Gastrocnemius medialis (tissue), 4 donors: Measurements from ENCODE around the gene RNF213. TPM values are rescaled to one million over a fixed set of nuclear protein-coding genes. Genes with fewer than 3 reads are reported as not detected.

ENCODE experiments used
- ATAC-seq, 2 donors: fragments of 150-250 bp; one replicate each; pipeline ENCODE4 v1.9.1; 2016
- DNase-seq, 2 donors: peaks; one replicate each; pipeline ENCODE4 v3.0.0-alpha.2; 2019
- H3K27ac ChIP-seq, 4 donors: fragments of 200-600 bp; sonication (generic); 1 replicate in 1 of 4; 2 replicates in 3 of 4; pipeline ENCODE4 v1.5.1; 2016 to 2018; ENCODE audit warnings: mild to moderate bottlenecking in 2 of 4, moderate library complexity in 1 of 4
- H3K27me3 ChIP-seq, 3 donors: fragments of 200-600 bp; sonication (generic) in 2 of 3; 1 replicate in 1 of 3; 2 replicates in 2 of 3; pipeline versions ENCODE4 v1.5.1 to v1.6.0; 2016 to 2019; ENCODE audit warnings: mild to moderate bottlenecking in 1 of 3, moderate library complexity in 1 of 3
- H3K36me3 ChIP-seq, 2 donors: fragments of 200-600 bp; sonication (generic) in 1 of 2; one replicate each; pipeline ENCODE4 v1.5.1; 2017 to 2018
- H3K4me1 ChIP-seq, 2 donors: fragments of 200-600 bp; sonication (generic) in 1 of 2; one replicate each; pipeline ENCODE4 v1.5.1; 2016 to 2017; ENCODE audit warnings: mild to moderate bottlenecking in 2 of 2
- H3K4me3 ChIP-seq, 4 donors: fragments of 200-600 bp; sonication (generic) in 3 of 4; 1 replicate in 1 of 4; 2 replicates in 3 of 4; pipeline ENCODE4 v1.5.1; 2016 to 2019; ENCODE audit warnings: mild to moderate bottlenecking in 2 of 4
- H3K9me3 ChIP-seq, 3 donors: fragments of 200-600 bp; sonication (generic) in 2 of 3; 1 replicate in 1 of 3; 2 replicates in 2 of 3; pipeline ENCODE4 v1.5.1; 2016 to 2019
- CTCF ChIP-seq, 5 experiments: fragments of 450-650 bp in 3 of 5; fragments of 200-600 bp in 2 of 5; sonication (generic) in 2 of 5; IDR thresholded peaks in 4 of 5; conservative IDR thresholded peaks in 1 of 5; 1 replicate in 4 of 5; 2 replicates in 1 of 5; pipeline ENCODE4 v1.5.1; 2016 to 2019; ENCODE audit warnings: antibody characterized with exemption in 5 of 5, mild to moderate bottlenecking in 3 of 5, moderate library complexity in 3 of 5
- POLR2A ChIP-seq, 2 donors: fragments of 450-650 bp; IDR thresholded peaks; one replicate each; pipeline ENCODE4 v1.6.1; 2017; ENCODE audit warnings: antibody characterized with exemption in 2 of 2, mild to moderate bottlenecking in 2 of 2, moderate library complexity in 2 of 2
- in situ Hi-C, 4 donors: fragments of 200-750 bp; cut with MboI; loops; one replicate each; pipeline versions ENCODE4 v1.15.0 to v1.8.0; 2017; ENCODE audit warnings: low sequenced_read_pairs in 4 of 4
- intact Hi-C: fragments of 100-400 bp; cut with DNase I; formaldehyde crosslinking; loops from one replicate; pipeline ENCODE4 v1.15.1; 2023; ENCODE audit warnings: low total_unique reads
- total RNA-seq, 4 donors: library from RNA; depleted of rRNA; stranded (reverse); fragments of >200 nt; gene quantifications; one replicate each; pipeline versions ENCODE4 v1.1.0 to v1.2.3, GENCODE V29; 2016

The RNF213 gene
- total RNA-seq, 4 donors from 2014 or later, result 24.1 to 51.8 (median 28.6) TPM

- peaks cover 10 to 92% of the 10 kb centered on the region in 2 donors for H3K36me3 ChIP-seq
- H3K27me3 ChIP-seq, result no peaks in the 10 kb centered on the region
- H3K27ac ChIP-seq, result no peak overlapping the region
- in situ Hi-C loops, result no loop called here
- no peaks in the 10 kb centered on the region for H3K4me1 ChIP-seq
- intact Hi-C loops, result no loop called here
- TF ChIP-seq CTCF (IDR thresholded peaks at IDR 0.05 in 4 of 5, conservative IDR thresholded peaks at IDR 0.05 in 1 of 5) (no peak), POLR2A (IDR thresholded peaks at IDR 0.05) (no peak)
- H3K4me3 ChIP-seq, result no peak overlapping the region
- no peaks in the 10 kb centered on the region for H3K9me3 ChIP-seq
- DNase-seq, result no peak
- ATAC-seq, result no peak
Observed at GRCh38 chr17:80291691-80292487, 31.2 kb downstream of the RNF213 start.

- Histone ChIP-seq H3K9me3 (no peaks in the 10 kb centered on the region), H3K4me1 (no peaks in the 10 kb centered on the region), H3K27me3 (no peaks in the 10 kb centered on the region), H3K27ac (no peak overlapping the region), H3K4me3 (no peak overlapping the region), H3K36me3 (peaks cover 10 to 97% of the 10 kb centered on the region in 2 donors)
- ATAC-seq (no peak), DNase-seq (no peak)
- in situ Hi-C loops, result no loop called here
- intact Hi-C loops, result no loop called here
- no peak for TF ChIP-seq CTCF (IDR thresholded peaks at IDR 0.05 in 4 of 5, conservative IDR thresholded peaks at IDR 0.05 in 1 of 5)
- TF ChIP-seq POLR2A (IDR thresholded peaks at IDR 0.05), result no peak
Observed at GRCh38 chr17:80292521-80292971, 31.9 kb downstream of the RNF213 start.

- TF ChIP-seq CTCF (IDR thresholded peaks at IDR 0.05 in 4 of 5, conservative IDR thresholded peaks at IDR 0.05 in 1 of 5), result no peak
- TF ChIP-seq POLR2A (IDR thresholded peaks at IDR 0.05), result no peak
Observed at GRCh38 chr17:80294210-80294609, 33.6 kb downstream of the RNF213 start.

GRCh38 chr17:80294653-80295052 is 34.0 kb downstream of the RNF213 start:
- no peak for DNase-seq
- Histone ChIP-seq H3K36me3 (peaks cover 10 to 97% of the 10 kb centered on the region in 2 donors), H3K4me3 (no peak overlapping the region), H3K27me3 (no peaks in the 10 kb centered on the region), H3K27ac (no peak overlapping the region), H3K9me3 (no peaks in the 10 kb centered on the region), H3K4me1 (no peaks in the 10 kb centered on the region)
- no peak for ATAC-seq
- TF ChIP-seq POLR2A (IDR thresholded peaks at IDR 0.05) (no peak), CTCF (IDR thresholded peaks at IDR 0.05 in 4 of 5, conservative IDR thresholded peaks at IDR 0.05 in 1 of 5) (no peak)
- intact Hi-C loops (no loop called here), in situ Hi-C loops (no loop called here)

More at GRCh38 chr17:80294210-80294609, 33.6 kb downstream of the RNF213 start:
- Histone ChIP-seq H3K9me3 (no peaks in the 10 kb centered on the region), H3K36me3 (peaks cover 10 to 97% of the 10 kb centered on the region in 2 donors), H3K27me3 (no peaks in the 10 kb centered on the region), H3K4me1 (no peaks in the 10 kb centered on the region), H3K4me3 (no peak overlapping the region), H3K27ac (no peak overlapping the region)
- in situ Hi-C loops (no loop called here), intact Hi-C loops (no loop called here)
- DNase-seq (peak in 1 of 2 donors; percentile 33), ATAC-seq (peak in 1 of 2 donors; percentile 21)
